Left lung (tissue), 10 donors: ENCODE data around the gene GATA5. TPM values are rescaled to one million over a fixed set of nuclear protein-coding genes. Genes with fewer than 3 reads are reported as not detected.

ENCODE experiments used
- ATAC-seq: fragments of 200-7000 bp; cut with Tn5 transposase; one replicate; pipeline ENCODE4 v1.9.1; 2020; ENCODE audit warnings: moderate library complexity
- DNase-seq, 4 donors: peaks; one replicate each; pipeline ENCODE4 v3.0.0-alpha.2; 2013 to 2020
- H3K27ac ChIP-seq, 2 donors: fragments of 200-600 bp; sonication (generic) in 1 of 2; one replicate each; pipeline versions ENCODE4 v1.5.0 to v1.8.0; 2020 to 2021
- H3K27me3 ChIP-seq, 2 donors: fragments of 200-600 bp; sonication (generic) in 1 of 2; one replicate each; pipeline versions ENCODE4 v1.5.0 to v1.8.0; 2020 to 2021
- H3K36me3 ChIP-seq, 2 donors: fragments of 200-600 bp; sonication (generic) in 1 of 2; one replicate each; pipeline versions ENCODE4 v1.5.0 to v1.8.0; 2020 to 2021
- H3K4me1 ChIP-seq, 2 donors: fragments of 200-600 bp; one replicate each; pipeline ENCODE4 v1.8.0; 2021
- H3K4me3 ChIP-seq, 2 donors: fragments of 200-600 bp; sonication (generic) in 1 of 2; one replicate each; pipeline versions ENCODE4 v1.5.0 to v1.8.0; 2020 to 2021; ENCODE audit warnings: mild to moderate bottlenecking in 1 of 2
- H3K9me3 ChIP-seq, 2 donors: fragments of 200-600 bp; sonication (generic) in 1 of 2; one replicate each; pipeline versions ENCODE4 v1.5.0 to v1.8.0; 2020 to 2021
- intact Hi-C, 2 donors: fragments of 100-400 bp; cut with DNase I; formaldehyde crosslinking; loops; one replicate each; pipeline versions ENCODE4 v1.11.2 to v1.14.2; 2022
- polyA plus RNA-seq, 6 donors: library from polyadenylated mRNA; unstranded; fragments of 120-200 nt; gene quantifications; one replicate each; pipeline ENCODE4 v1.2.1, GENCODE V29; 2013; ENCODE audit not compliant: insufficient read length in 6 of 6
- total RNA-seq, 2 donors: library from RNA; stranded (reverse); fragmentation: NEBNext Ultra II Directional; extraction: Animal tissue kit (Norgen Biotek cat#: 25700); gene quantifications; one replicate each; pipeline ENCODE4 v1.2.1, GENCODE V29; 2021
- TF ChIP-seq, protein P1 (sequence below), 2 donors: fragments of 200-600 bp; sonication (generic) in 1 of 2; IDR thresholded peaks; one replicate each; pipeline versions ENCODE4 v1.5.0 to v1.8.0; 2021; ENCODE audit warnings: antibody characterized with exemption in 2 of 2
- donor health status: DM: no; HTN: yes; CAD: no.
- donor health status: DM: no; HTN: no; CAD: no.

The GATA5 gene
- total and polyA plus RNA-seq, 8 donors, result 0.84 to 45.8 (median 30.9) TPM

DNA sequence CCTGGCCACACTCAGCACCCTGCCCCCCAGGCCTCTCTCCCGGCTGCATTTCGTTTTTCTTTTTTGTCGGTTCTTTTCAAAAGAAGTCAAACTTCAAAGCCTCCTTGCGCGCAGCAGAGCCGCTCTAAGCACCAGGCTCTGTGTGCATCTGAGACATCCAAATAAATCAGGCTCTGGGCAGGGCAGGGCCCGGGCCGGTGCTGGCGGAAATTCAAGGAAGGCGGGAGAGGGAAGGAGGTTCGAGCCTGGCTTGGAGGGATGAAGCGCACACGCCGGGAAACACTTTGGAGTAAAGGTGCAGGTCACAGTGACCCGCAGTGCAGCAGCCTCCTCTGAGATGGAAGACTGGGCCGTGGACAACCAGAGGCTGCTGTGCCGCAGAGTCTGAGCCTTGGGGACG, 5.8 kb downstream of the GATA5 start:
- intact Hi-C loops, result no loop called here
- Histone ChIP-seq H3K9me3 (no peaks in the 10 kb centered on the region), H3K4me3 (no peak overlapping the region), H3K4me1 (peaks cover 0 to 6% of the 10 kb centered on the region in 2 donors), H3K36me3 (no peaks in the 10 kb centered on the region), H3K27me3 (peaks cover 24 to 96% of the 10 kb centered on the region in 2 donors), H3K27ac (no peak overlapping the region)
- DNase-seq (no peak), ATAC-seq (no peak)
- TF ChIP-seq, protein P1, sequence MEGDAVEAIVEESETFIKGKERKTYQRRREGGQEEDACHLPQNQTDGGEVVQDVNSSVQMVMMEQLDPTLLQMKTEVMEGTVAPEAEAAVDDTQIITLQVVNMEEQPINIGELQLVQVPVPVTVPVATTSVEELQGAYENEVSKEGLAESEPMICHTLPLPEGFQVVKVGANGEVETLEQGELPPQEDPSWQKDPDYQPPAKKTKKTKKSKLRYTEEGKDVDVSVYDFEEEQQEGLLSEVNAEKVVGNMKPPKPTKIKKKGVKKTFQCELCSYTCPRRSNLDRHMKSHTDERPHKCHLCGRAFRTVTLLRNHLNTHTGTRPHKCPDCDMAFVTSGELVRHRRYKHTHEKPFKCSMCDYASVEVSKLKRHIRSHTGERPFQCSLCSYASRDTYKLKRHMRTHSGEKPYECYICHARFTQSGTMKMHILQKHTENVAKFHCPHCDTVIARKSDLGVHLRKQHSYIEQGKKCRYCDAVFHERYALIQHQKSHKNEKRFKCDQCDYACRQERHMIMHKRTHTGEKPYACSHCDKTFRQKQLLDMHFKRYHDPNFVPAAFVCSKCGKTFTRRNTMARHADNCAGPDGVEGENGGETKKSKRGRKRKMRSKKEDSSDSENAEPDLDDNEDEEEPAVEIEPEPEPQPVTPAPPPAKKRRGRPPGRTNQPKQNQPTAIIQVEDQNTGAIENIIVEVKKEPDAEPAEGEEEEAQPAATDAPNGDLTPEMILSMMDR (IDR thresholded peaks at IDR 0.05), result no peak

DNA sequence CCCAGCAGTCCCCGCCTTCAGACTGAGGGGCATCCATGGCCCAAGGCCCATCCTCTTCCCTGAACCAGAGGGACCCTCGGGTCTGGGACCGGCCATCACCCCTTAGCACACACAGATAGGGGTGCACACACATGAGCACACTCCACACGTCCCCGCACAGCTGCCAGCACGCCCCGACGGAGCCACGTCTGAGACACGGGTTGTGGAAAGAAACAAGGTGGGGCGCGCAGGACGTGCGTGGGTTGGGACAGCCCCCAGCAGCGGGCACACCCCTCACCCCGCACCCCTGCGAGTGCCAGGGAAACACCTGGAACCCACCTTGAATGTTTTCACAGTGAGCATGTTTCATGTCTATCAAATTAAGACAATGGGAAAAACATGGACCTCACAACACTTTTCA, 6.4 kb downstream of the GATA5 start:
- Histone ChIP-seq H3K27me3 (peaks cover 19 to 91% of the 10 kb centered on the region in 2 donors), H3K4me1 (peaks cover 0 to 3% of the 10 kb centered on the region in 2 donors), H3K27ac (no peak overlapping the region), H3K36me3 (no peaks in the 10 kb centered on the region), H3K4me3 (no peak overlapping the region), H3K9me3 (no peaks in the 10 kb centered on the region)
- ATAC-seq (no peak), DNase-seq (no peak)
- intact Hi-C loops, result no loop called here
- TF ChIP-seq, protein P1 (IDR thresholded peaks at IDR 0.05), result no peak

DNA sequence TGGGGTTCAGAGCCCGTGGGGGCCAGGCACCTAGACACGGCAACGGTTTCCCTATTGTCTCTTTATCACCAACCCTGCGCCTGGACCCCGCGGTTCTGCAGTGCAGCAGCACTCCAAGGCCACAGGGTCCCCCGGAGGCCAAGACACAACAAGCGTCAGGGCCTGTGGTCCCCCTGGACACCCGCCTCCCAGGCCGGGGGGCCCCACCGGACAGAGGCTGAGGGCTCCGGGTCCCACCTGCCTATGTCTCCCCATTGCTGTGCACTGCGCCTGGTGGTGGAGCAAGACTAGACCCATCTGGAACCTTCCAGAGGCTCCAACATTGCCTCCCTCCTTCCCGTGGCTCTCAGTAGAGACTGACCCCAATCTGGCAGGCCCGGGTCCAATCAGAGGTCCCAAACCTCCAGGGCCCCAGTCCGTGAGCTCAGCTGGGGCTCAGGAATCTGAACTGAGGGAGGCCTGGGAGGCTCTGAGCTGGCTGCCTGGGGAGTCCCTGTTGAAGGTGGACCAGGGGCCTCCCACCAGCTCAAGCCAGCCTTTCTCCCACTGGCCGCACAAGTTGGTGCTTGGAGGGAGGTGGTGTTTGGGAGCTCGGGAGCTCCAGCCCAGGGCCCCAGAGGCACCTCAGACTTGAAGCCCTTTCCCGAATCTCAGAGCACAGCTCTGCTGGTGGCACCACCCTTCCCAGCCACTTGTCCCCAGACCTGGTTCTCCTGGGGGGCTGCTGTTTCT, 8.8 kb downstream of the GATA5 start:
- Histone ChIP-seq H3K36me3 (no peaks in the 10 kb centered on the region), H3K4me1 (no peaks in the 10 kb centered on the region), H3K27me3 (peaks cover 5 to 70% of the 10 kb centered on the region in 2 donors), H3K27ac (no peak overlapping the region), H3K9me3 (no peaks in the 10 kb centered on the region), H3K4me3 (no peak overlapping the region)
- TF ChIP-seq, protein P1 (IDR thresholded peaks at IDR 0.05), result no peak
- intact Hi-C loops, result no loop called here
- no peak for ATAC-seq
- no peak for DNase-seq

DNA sequence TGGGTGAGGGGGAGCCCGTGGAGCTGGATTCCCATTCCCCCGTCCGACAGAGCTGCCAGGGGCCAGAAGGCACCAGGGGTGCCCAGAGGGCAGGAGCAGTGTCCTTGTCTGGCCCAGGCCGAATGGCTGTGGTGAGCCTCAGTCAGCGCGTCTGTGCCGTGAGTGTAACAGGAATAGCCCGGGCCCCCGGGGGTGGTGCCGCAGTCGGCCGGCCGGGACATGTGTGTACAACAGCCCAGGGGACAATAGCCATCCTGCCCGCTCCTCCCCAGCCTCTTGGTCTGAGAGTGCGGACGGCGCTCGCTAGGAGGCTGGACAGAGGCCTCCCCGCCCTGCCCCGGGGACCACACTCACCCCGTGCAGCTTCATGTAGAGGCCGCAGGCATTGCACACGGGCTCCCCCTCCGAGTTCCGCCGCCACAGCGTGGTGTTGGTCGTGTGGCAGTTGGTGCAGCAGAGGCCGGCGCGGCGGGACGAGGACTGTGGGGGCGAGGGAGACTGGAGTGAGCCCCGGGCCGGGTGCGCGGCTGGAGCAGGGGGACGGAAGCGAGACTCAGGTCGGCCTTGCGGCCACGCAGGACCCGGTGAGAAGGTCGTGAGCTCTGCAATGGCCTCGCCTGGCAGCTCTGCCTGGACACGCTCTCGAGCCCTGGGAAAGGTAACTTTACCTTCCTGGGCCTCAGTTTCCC, 9.6 kb downstream of the GATA5 start:
- Histone ChIP-seq H3K4me3 (no peak overlapping the region), H3K27me3 (peaks cover 5 to 70% of the 10 kb centered on the region in 2 donors), H3K9me3 (no peaks in the 10 kb centered on the region), H3K36me3 (no peaks in the 10 kb centered on the region), H3K4me1 (no peaks in the 10 kb centered on the region), H3K27ac (no peak overlapping the region)
- intact Hi-C loops, result no loop called here
- DNase-seq (no peak), ATAC-seq (no peak)
- TF ChIP-seq, protein P1 (IDR thresholded peaks at IDR 0.05), result no peak

DNA sequence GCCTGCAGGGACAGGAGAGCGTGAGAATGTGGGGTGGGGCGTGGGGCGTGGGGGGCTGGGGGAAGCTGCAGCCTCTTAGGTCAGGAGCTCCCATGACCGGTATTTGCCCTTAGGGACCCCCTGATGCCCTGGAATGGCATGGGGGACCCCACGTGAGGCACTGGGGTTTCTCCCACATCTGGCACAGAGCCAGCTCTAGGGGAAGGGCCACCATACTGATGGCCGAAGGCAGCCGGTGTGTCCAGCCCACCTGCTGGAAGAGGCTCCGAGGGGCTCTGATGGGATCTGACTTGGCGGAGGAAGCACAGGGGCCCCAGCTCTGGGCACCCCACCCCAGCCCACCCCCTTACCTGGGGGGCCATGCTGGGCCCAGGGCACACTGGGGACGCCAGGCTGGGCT, 10.8 kb downstream of the GATA5 start:
- ATAC-seq, result no peak
- intact Hi-C loops, result no loop called here
- no peaks in the 10 kb centered on the region for H3K4me1 ChIP-seq
- H3K27me3 ChIP-seq, result peaks cover 3 to 68% of the 10 kb centered on the region in 2 donors
- H3K4me3 ChIP-seq, result no peak overlapping the region
- no peaks in the 10 kb centered on the region for H3K36me3 ChIP-seq
- TF ChIP-seq, protein P1 (IDR thresholded peaks at IDR 0.05), result no peak
- no peaks in the 10 kb centered on the region for H3K9me3 ChIP-seq
- DNase-seq, result no peak
- no peak overlapping the region for H3K27ac ChIP-seq
